OCI-LY3 (cell line): ENCODE data around the gene ATP4A.

Experiments
- H2AFZ ChIP-seq: fragments of 200-600, 300-600 bp; shearing (Covaris generic); 2 replicates; pipeline ENCODE4 v1.6.0; 2014; ENCODE audit warnings: antibody characterized with exemption, low read depth, low read length
- H3K27ac ChIP-seq: fragments of 200-600, 300-600 bp; sonication (generic); 2 replicates; pipeline ENCODE4 v1.5.1; 2014; ENCODE audit warnings: mild to moderate bottlenecking, low read length, moderate library complexity, mixed read lengths
- H3K27me3 ChIP-seq: fragments of 200-600, 300-600 bp; sonication (generic); 2 replicates; pipeline ENCODE4 v1.6.1; 2014; ENCODE audit warnings: low read depth, low read length, mixed read lengths
- H3K36me3 ChIP-seq: fragments of 200-600, 300-600 bp; sonication (generic); replicated peaks from 2 replicates; pipeline ENCODE3; 2014; ENCODE audit warnings: low read depth, low read length, mixed read lengths
- H3K4me1 ChIP-seq: fragments of 300-600, 200-600 bp; sonication (generic); 2 replicates; pipeline ENCODE4 v1.6.1; 2014; ENCODE audit warnings: low read length, mixed read lengths
- H3K4me2 ChIP-seq: fragments of 200-600, 300-600 bp; sonication (generic); 2 replicates; pipeline ENCODE4 v1.6.1; 2014; ENCODE audit warnings: low read length, mixed read lengths
- H3K4me3 ChIP-seq: fragments of 300-600, 200-600 bp; sonication (generic); 2 replicates; pipeline ENCODE4 v1.5.1; 2014; ENCODE audit warnings: antibody characterized with exemption, mild to moderate bottlenecking, low read length, moderate library complexity
- H3K79me2 ChIP-seq: fragments of 300-600, 200-600 bp; shearing (Covaris generic); 2 replicates; pipeline ENCODE4 v1.6.1; 2014; ENCODE audit warnings: mild to moderate bottlenecking, low read length, mixed read lengths
- H3K9ac ChIP-seq: fragments of 300-600, 200-600 bp; shearing (Covaris generic); 2 replicates; pipeline ENCODE4 v1.6.0; 2014; ENCODE audit warnings: mild to moderate bottlenecking, low read length, moderate library complexity
- H3K9me3 ChIP-seq: fragments of 200-600, 300-600 bp; shearing (Covaris generic); 2 replicates; pipeline ENCODE4 v1.6.1; 2014; ENCODE audit warnings: low read length, mixed read lengths; ENCODE audit not compliant: insufficient read depth
- H4K20me1 ChIP-seq: fragments of 200-600, 300-600 bp; sonication (generic); 2 replicates; pipeline ENCODE4 v1.6.1; 2016; ENCODE audit warnings: low read length, mixed read lengths; ENCODE audit not compliant: insufficient read depth
- EZH2phosphoT487 ChIP-seq: fragments of 200-600 bp; shearing (Covaris generic); IDR thresholded peaks from 2 replicates; pipeline ENCODE4 v1.6.1; 2018; ENCODE audit warnings: antibody characterized with exemption, mixed run types, low read depth
- TF ChIP-seq, protein P1 (sequence below): fragments of 200-600, 300-600 bp; sonication (generic); IDR thresholded peaks from 2 replicates; pipeline ENCODE4 v1.5.1; 2014; ENCODE audit warnings: antibody characterized with exemption, low read length, low read depth

The ATP4A gene

DNA sequence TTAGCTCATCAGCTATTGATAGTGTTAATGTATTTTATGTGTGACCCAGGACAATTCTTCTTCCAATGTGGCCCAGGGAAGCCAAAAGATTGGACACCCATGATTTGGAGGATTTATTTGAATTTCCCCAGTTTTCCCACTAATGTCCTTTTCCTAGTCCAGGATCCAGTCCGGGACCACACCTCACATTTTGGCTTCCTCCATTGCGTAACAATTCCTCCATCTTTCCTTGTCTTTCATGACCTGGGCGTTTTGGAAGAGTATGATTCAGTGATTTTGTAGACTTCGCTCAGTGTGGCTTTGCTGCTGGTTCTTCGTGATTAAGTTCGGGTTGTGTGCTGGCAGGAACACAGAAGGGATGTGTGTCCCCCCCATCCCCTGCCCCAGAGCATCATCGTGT is 3.3 kb upstream of the ATP4A start:
- Histone ChIP-seq H2AFZ (no peak overlapping the region), H3K27ac (no peak overlapping the region), H3K4me1 (no peaks in the 10 kb centered on the region)

DNA sequence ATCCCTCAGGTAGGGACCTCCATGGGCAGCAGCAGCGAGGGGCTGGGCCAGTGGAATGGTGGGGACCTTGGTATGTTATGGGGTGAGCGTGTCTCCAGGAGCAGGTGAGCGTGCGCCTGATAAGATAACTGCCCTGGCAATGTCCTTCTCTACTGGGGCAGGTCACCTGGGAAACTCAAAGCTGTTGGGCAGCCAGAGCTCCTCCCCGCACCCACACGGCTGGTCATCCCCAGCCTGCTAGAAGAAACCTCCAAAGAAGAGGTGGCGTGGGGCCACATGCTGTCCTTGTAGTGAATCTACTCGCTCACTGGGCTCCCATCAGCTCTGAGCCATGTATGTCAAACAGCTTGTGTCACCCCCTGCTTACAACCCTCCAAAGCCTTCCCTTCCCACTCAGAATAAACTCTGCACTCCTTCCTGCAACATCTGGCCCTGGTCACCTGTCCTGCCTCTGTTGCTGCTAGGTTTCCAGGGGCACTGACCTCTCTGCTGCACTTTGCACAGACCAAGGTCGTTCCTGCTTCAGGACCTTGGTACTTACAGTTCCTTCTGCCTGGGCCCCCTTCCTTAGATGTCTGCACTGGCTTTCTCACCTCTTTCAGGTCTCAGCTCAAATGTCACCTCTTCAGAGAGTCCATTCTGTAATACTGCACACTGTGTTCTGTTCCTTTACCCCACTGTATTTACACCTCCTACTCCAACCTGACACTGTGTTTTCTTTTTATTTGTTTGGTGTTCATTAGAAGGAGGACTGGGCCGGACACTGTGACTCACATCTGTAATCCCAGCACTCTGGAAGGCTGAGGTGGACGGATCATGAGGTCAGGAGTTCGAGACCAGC is 1.8 kb upstream of the ATP4A start:
- Histone ChIP-seq H3K4me3 (no peak overlapping the region), H3K79me2 (no peaks in the 10 kb centered on the region), H3K4me1 (no peaks in the 10 kb centered on the region), H3K27ac (no peak overlapping the region), H3K9ac (no peak overlapping the region), H4K20me1 (no peaks in the 10 kb centered on the region), H3K27me3 (peaks cover 40% of the 10 kb centered on the region), H2AFZ (no peak overlapping the region), H3K36me3 (no peaks in the 10 kb centered on the region), H3K9me3 (no peaks in the 10 kb centered on the region), H3K4me2 (no peak overlapping the region)
- TF ChIP-seq, protein P1, sequence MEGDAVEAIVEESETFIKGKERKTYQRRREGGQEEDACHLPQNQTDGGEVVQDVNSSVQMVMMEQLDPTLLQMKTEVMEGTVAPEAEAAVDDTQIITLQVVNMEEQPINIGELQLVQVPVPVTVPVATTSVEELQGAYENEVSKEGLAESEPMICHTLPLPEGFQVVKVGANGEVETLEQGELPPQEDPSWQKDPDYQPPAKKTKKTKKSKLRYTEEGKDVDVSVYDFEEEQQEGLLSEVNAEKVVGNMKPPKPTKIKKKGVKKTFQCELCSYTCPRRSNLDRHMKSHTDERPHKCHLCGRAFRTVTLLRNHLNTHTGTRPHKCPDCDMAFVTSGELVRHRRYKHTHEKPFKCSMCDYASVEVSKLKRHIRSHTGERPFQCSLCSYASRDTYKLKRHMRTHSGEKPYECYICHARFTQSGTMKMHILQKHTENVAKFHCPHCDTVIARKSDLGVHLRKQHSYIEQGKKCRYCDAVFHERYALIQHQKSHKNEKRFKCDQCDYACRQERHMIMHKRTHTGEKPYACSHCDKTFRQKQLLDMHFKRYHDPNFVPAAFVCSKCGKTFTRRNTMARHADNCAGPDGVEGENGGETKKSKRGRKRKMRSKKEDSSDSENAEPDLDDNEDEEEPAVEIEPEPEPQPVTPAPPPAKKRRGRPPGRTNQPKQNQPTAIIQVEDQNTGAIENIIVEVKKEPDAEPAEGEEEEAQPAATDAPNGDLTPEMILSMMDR: no peak
- no peak for TF ChIP-seq EZH2phosphoT487

More for the DNA sequence above, 3.3 kb upstream of the ATP4A start:
- Histone ChIP-seq H3K9ac (no peak overlapping the region), H3K4me3 (no peak overlapping the region), H3K79me2 (no peaks in the 10 kb centered on the region), H3K27me3 (peaks cover 43% of the 10 kb centered on the region), H4K20me1 (no peaks in the 10 kb centered on the region), H3K36me3 (no peaks in the 10 kb centered on the region), H3K9me3 (no peaks in the 10 kb centered on the region), H3K4me2 (no peak overlapping the region)
- TF ChIP-seq, protein P1: no peak
- no peak for TF ChIP-seq EZH2phosphoT487

DNA sequence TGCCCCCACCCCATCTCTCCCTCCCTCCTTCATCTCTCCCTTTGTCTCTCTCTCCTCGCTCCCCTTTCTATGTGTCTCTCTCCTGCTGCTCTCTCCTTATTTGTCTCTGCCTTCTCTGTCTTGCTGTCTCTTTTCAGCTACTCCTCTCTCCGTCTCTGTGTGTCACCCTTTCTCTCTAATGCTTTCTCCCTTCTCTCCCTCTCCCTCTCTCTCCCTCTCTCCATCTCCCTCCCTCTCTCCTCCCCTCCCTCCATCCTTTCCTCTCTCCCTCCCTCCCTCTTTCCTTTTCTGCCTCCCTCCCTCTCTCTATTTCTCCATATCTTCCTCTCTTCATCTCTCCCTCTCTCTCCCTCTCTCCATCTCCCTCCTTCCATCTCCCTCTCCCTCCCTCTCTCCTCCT is 682 bp downstream of the ATP4A start:
- Histone ChIP-seq H3K4me1 (peaks cover 14% of the 10 kb centered on the region), H4K20me1 (no peaks in the 10 kb centered on the region), H3K9me3 (no peaks in the 10 kb centered on the region), H3K79me2 (no peaks in the 10 kb centered on the region), H3K27me3 (peaks cover 30% of the 10 kb centered on the region), H3K9ac (no peak overlapping the region), H2AFZ (no peak overlapping the region), H3K4me2 (no peak overlapping the region), H3K36me3 (no peaks in the 10 kb centered on the region), H3K27ac (no peak overlapping the region), H3K4me3 (no peak overlapping the region)
- TF ChIP-seq, protein P1: no peak
- TF ChIP-seq EZH2phosphoT487: no peak

DNA sequence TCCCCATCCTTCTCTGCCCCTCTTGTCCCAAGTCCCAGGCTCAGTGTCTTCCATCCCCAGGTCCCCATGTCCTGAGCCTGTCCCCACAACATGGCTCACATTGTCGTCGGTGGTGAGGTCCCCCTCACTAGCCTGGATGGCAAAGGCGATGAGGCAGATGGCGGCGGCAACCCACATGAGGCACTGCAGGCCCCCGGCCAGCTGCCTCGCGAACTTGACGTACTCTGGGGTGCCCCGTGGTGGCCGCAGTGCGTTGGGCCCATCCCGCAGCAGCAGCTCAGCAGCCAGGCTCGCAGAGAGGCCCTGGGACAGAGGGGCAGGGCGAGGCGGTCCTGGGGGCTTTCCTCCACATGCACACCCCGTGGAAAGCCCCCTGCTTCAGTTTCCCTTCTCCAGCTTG is 1.1 kb downstream of the ATP4A start:
- peaks cover 27% of the 10 kb centered on the region for H3K27me3 ChIP-seq

More for the DNA sequence above, 1.1 kb downstream of the ATP4A start:
- H3K9me3 ChIP-seq: no peaks in the 10 kb centered on the region
- no peaks in the 10 kb centered on the region for H4K20me1 ChIP-seq
- H3K4me1 ChIP-seq: peaks cover 14% of the 10 kb centered on the region
- TF ChIP-seq, protein P1: no peak
- TF ChIP-seq EZH2phosphoT487: no peak
- no peak overlapping the region for H2AFZ ChIP-seq
- H3K9ac ChIP-seq: no peak overlapping the region
- no peaks in the 10 kb centered on the region for H3K79me2 ChIP-seq
- no peak overlapping the region for H3K27ac ChIP-seq
- no peaks in the 10 kb centered on the region for H3K36me3 ChIP-seq
- no peak overlapping the region for H3K4me3 ChIP-seq
- no peak overlapping the region for H3K4me2 ChIP-seq
